Left cardiac atrium (tissue), 4 donors: ENCODE data around the gene ARID1B. TPM values are rescaled to one million over a fixed set of nuclear protein-coding genes. Genes with fewer than 3 reads are reported as not detected.
A peak's percentile ranks its signal among the peaks of the same experiment; 100 is the strongest.

Experiments
- ATAC-seq, 2 donors: fragments of 200-7000 bp; cut with Tn5 transposase; one replicate each; pipeline ENCODE4 v1.9.1; 2020; ENCODE audit warnings: mild to moderate bottlenecking in 2 of 2, moderate library complexity in 2 of 2
- DNase-seq: peaks from one replicate; pipeline ENCODE4 v3.0.0-alpha.2; 2020
- intact Hi-C, 2 donors: fragments of 100-400 bp; cut with DNase I; formaldehyde crosslinking; loops; one replicate each; pipeline versions ENCODE4 v1.14.1 to v1.15.1; 2022 to 2023
- total RNA-seq, 2 donors: library from RNA; stranded (reverse); fragmentation: NEBNext Ultra II Directional; extraction: Animal tissue kit (Norgen Biotek cat#: 25700); gene quantifications; one replicate each; pipeline ENCODE4 v1.2.1, GENCODE V29; 2021
- donor health status: DM: no; HTN: yes; CAD: no.
- donor health status: DM: no; HTN: yes; CAD: no; lungs with severe emphysema.
- donor health status: DM: yes; HTN: yes; CAD: no.
- donor health status: Dilated cardiomyopathy.

ARID1B gene
- total RNA-seq, 2 donors from 2014 or later: 45.4 to 48.0 TPM

GRCh38 chr6:156866220-156867015, 89.2 kb downstream of the ARID1B start:
- intact Hi-C loops: no loop called here
- DNase-seq (no peak), ATAC-seq (peak; percentile 55 to 83)

- ATAC-seq (peak in 1 of 2 donors; percentile 13), DNase-seq (no peak)
- intact Hi-C loops: no loop called here
Measured at GRCh38 chr6:156867121-156867520, 89.9 kb downstream of the ARID1B start.

DNA sequence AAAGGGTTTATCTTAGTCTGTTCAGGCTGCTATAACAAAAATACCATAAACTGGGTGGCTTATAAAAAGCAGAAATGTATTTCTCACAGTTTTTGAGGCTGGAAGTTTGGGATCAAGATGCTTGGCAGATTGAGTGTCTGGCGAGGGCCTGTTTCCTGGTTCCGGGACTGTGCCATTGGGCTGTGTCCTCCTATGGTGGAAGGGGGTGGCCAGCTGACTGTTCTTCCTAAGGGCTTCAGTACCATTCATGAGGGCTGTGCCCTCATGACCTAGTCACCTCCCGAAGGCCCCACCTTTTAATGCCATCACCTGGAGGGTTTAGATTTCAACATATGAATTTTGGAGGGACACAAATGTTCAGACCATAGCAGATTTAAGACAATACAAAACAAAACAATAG, 91.2 kb downstream of the ARID1B start:
- ATAC-seq: no peak

GRCh38 chr6:156869980-156870398, 92.8 kb downstream of the ARID1B start:
- DNase-seq: no peak
- intact Hi-C loops: no loop called here
- ATAC-seq: no peak

More for the DNA sequence above, 91.2 kb downstream of the ARID1B start:
- no peak for DNase-seq
- intact Hi-C loops: no loop called here

- ATAC-seq: no peak
- no peak for DNase-seq
- intact Hi-C loops: no loop called here
Measured at GRCh38 chr6:156870924-156871539, 93.9 kb downstream of the ARID1B start.

DNA sequence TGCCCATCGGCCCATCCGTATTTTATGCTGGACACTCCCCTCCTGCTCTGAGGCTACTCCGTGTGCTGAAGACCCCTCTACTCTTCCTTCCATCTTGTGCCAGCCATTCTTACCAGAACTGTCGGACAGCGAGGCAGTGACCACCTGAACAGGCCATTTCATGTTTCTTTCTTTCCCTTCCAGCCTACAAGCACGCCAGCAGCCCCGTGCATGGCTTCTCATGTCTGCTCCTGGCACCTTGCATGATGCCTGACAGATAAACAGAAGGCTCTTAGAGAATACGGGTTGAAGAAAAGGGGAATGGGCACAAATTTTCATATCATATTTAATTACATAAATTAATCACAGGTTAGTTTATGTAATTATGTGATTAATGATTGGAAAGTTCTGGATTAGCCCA, 95.7 kb downstream of the ARID1B start:
- DNase-seq (no peak), ATAC-seq (no peak)
- intact Hi-C loops: no loop called here

DNA sequence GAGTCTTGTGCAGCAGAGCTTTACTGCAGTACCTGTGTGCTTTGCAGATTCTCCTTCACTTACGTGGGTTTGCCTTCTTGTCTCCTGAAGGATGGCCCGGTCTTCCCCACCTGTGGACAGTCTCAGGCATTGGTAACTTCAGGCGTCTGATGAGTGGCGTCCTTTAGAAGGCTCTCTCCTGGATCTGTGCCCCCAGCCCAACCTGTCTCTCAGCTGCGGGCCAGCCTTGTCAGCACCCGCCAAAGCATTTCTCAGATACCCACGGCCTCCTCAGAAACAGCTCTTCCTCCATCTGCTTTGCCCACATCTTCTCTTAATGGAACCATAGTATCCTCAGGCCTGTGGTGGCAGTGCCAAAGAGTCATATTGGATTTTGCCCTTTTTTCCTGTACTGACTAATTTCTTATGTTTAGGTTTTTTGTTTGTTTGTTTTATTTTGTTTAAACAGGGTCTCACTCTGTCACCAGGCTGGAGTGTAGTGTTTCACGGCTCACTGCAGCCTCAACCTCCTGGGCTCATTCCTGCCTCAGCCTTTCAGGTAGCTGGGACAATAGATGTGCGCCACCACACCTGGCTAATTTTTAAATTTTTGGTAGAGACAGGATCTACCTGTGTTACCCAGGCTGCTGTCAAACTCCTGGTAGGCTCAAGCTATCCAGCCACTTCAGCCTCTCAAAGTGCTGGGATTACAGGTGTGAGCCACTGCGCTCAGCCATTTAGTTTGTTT, 96.6 kb downstream of the ARID1B start:
- ATAC-seq (no peak), DNase-seq (no peak)
- intact Hi-C loops: no loop called here

GRCh38 chr6:156875062-156875461, 97.9 kb downstream of the ARID1B start:
- no peak for DNase-seq
- ATAC-seq: no peak
- intact Hi-C loops: no loop called here

DNA sequence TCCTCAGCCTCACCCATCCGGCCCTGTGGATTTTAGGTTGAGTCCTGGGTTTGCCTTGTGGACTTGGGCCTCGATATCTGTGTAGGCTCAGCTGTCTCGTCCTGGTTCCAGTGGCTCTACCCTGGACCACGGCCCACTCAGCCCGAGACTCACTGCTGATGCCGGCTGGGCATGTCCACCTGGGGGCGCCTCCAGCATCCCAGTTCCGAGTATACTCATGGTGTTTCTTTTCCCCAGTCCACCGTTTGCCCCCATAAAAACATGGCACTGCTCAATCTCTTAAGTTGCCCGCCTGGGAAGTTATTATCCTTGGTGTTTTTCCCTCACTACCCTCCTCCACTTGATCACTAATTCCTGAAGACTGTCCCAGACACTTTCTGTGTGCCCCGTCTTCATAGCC, 99.1 kb downstream of the ARID1B start:
- DNase-seq: peak; percentile 50
- intact Hi-C loops: no loop called here

DNA sequence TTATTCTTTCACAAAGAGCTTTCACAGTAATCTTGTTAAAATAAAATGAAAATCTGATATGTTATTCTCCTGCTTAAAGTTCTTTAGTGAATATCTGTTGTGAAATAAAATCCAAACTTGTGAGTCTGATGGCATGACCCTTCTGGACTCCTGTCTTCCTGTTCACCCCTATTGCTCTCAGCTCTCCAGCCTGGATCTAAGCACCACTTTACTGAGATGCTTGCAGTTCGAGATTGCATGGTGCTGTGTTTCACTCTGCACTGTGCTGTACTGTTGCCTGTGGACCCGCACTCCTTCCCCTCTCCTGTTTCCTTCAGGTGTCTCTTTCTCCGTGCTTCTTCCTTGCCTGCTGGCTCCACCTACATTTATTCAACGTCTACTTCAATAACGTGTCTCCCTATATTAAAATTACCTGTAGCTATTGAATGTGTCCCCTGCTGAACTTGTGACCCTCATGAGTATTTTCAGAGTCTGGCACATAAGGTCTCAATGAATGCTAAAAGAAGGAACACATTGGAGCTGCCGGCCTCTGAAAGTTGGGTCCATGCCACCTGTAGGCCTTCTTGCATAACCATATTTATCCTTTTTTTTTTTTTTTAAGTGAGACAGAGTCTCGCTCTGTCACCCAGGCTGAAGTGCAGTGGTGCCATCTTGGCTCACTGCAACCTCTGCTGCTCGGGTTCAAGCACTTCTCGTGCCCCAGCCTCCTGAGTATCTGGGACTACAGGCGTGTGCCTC, 100.1 kb downstream of the ARID1B start:
- ATAC-seq: peak in 1 of 2 donors; percentile 58
- DNase-seq: no peak
- intact Hi-C loops: no loop called here

More for the DNA sequence above, 99.1 kb downstream of the ARID1B start:
- ATAC-seq: peak; percentile 36 to 58

GRCh38 chr6:156878681-156879080, 101.5 kb downstream of the ARID1B start:
- ATAC-seq (no peak), DNase-seq (no peak)
- intact Hi-C loops: no loop called here

GRCh38 chr6:156879186-156879585, 102.0 kb downstream of the ARID1B start:
- intact Hi-C loops: no loop called here
- ATAC-seq: no peak
- DNase-seq: no peak

DNA sequence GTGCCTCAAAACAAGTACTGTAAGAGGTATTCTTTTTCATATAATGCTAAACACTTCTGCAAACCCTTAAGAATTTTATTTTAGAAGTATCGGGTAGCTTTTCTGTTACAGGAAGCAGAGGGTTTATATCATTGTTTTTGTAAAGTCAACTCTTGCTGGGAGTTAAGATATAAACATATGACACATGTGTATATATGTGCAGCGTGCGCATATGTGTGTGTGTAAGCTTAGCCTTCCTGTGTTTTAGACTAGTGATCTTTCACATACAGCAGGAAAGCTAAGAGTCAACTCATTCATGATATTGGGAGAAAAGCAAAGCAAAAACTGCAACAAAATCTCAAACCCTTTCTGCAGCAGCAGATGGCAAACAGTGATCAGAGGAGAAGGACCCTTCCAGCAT, 102.4 kb downstream of the ARID1B start:
- DNase-seq (no peak), ATAC-seq (no peak)
- intact Hi-C loops: no loop called here

- intact Hi-C loops: no loop called here
- no peak for ATAC-seq
Measured at GRCh38 chr6:156880913-156881312, 103.7 kb downstream of the ARID1B start.

GRCh38 chr6:156881687-156882629, 104.8 kb downstream of the ARID1B start:
- intact Hi-C loops: no loop called here

More at GRCh38 chr6:156880913-156881312, 103.7 kb downstream of the ARID1B start:
- no peak for DNase-seq

DNA sequence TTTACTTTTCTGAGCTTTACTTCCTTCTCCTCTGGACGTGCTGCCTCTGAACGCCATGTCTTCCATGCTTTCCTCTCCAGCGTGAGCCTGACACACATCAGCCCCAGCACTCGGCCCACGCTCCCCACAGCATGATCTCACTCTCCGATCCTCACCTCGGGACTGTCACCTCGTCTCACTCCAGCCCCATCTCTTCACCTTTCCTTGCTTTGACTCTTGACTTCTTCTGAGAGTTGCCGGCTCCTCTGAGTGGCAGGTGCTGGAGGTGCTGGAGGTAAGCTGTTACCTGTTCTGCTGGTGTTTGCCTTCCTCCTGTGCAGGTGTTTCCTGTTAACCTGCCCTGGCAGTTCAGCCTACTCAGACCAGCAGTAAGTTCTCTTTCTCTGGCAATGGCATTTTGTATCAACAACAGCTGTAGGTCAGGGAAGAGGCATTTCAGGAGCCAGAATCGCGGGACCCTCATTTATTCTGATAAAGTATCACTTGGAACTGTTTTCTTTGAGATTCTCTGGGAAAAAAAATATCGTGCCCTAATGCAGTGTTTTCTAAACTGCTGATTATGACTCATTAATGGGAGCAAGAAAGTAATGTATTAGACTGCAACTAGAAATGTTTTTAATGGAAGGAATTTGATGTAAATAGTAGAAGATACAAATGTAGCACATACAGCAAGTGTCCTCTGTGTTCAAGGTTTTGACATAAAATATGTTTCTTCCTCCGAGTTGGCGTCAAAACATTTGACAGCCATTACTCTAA, 106.5 kb downstream of the ARID1B start:
- peak in 1 of 2 donors; percentile 70 for ATAC-seq
- intact Hi-C loops: no loop called here
- no peak for DNase-seq

More at GRCh38 chr6:156881687-156882629, 104.8 kb downstream of the ARID1B start:
- DNase-seq (no peak), ATAC-seq (no peak)

DNA sequence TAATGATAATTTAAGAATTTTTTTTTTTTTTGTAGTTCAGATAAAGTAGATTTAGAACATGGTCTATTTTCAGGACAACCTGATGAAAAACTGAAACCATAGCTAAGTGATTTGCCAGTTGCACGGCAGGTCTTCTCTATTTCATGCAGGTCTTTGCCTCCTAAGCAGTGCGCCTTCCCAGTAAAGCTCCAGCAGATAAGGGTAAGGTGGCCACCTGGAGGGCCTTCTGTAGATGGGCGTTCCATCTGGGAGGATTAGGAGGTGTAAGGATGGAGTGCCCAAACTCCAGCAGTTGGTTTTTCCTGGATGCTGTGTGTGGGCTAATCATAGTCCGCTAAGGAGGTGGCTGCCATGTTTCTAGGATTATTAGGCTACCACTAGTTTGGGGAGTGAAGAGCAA, 107.1 kb downstream of the ARID1B start:
- DNase-seq: no peak
- ATAC-seq: no peak
- intact Hi-C loops: no loop called here

GRCh38 chr6:156885562-156885961, 108.4 kb downstream of the ARID1B start:
- intact Hi-C loops: no loop called here
- DNase-seq (no peak), ATAC-seq (no peak)
